Lower lobe of right lung (tissue), 2 donors: ENCODE data around the gene MEGF10. TPM values are rescaled to one million over a fixed set of nuclear protein-coding genes. Genes with fewer than 3 reads are reported as not detected.

Source experiments
- ATAC-seq, 2 donors: fragments of 200-7000 bp; cut with Tn5 transposase; one replicate each; pipeline ENCODE4 v1.9.1; 2020 to 2022; ENCODE audit warnings: mild to moderate bottlenecking in 2 of 2, moderate library complexity in 2 of 2
- DNase-seq: peaks from one replicate; pipeline ENCODE4 v3.0.0-alpha.2; 2020
- H3K27ac ChIP-seq: fragments of 200-600 bp; one replicate; pipeline ENCODE4 v1.8.0; 2022
- H3K27me3 ChIP-seq: fragments of 200-600 bp; one replicate; pipeline ENCODE4 v1.8.0; 2022; ENCODE audit warnings: low read depth
- H3K36me3 ChIP-seq: fragments of 200-600 bp; one replicate; pipeline ENCODE4 v1.8.0; 2022; ENCODE audit warnings: mild to moderate bottlenecking
- H3K4me1 ChIP-seq: fragments of 200-600 bp; one replicate; pipeline ENCODE4 v1.8.0; 2022
- H3K4me3 ChIP-seq: fragments of 200-600 bp; one replicate; pipeline ENCODE4 v1.8.0; 2022; ENCODE audit warnings: mild to moderate bottlenecking
- H3K9me3 ChIP-seq: fragments of 200-600 bp; one replicate; pipeline ENCODE4 v1.8.0; 2022
- CTCF ChIP-seq: fragments of 200-600 bp; IDR thresholded peaks from one replicate; pipeline ENCODE4 v1.8.0; 2022; ENCODE audit warnings: antibody characterized with exemption, mild to moderate bottlenecking
- intact Hi-C: fragments of 100-400 bp; cut with DNase I; formaldehyde crosslinking; loops from one replicate; pipeline ENCODE4 v1.11.0; 2022
- total RNA-seq: library from RNA; stranded (reverse); fragmentation: NEBNext Ultra II Directional; extraction: Animal tissue kit (Norgen Biotek cat#: 25700); gene quantifications from one replicate; pipeline ENCODE4 v1.2.1, GENCODE V29; 2021
- donor health status: DM: no; HTN: yes; CAD: no; lungs with severe emphysema.

MEGF10 gene
- total RNA-seq, 1 donor from 2014 or later, result 0.30 TPM

- no peak overlapping the region for H3K4me3 ChIP-seq
- no peaks in the 10 kb centered on the region for H3K36me3 ChIP-seq
- ATAC-seq (peak in 1 of 2 donors; percentile 37), DNase-seq (no peak)
- no peaks in the 10 kb centered on the region for H3K9me3 ChIP-seq
- H3K4me1 ChIP-seq, result no peaks in the 10 kb centered on the region
- no peaks in the 10 kb centered on the region for H3K27me3 ChIP-seq
- no peak for TF ChIP-seq CTCF
- H3K27ac ChIP-seq, result no peak overlapping the region
- intact Hi-C loops, result no loop called here
Observed at GRCh38 chr5:127396490-127397155, 106.0 kb downstream of the MEGF10 start.

- Histone ChIP-seq H3K27ac (no peak overlapping the region), H3K4me1 (no peaks in the 10 kb centered on the region), H3K36me3 (no peaks in the 10 kb centered on the region), H3K9me3 (no peaks in the 10 kb centered on the region), H3K27me3 (no peaks in the 10 kb centered on the region), H3K4me3 (no peak overlapping the region)
- no peak for DNase-seq
- TF ChIP-seq CTCF, result no peak
- intact Hi-C loops, result no loop called here
- no peak for ATAC-seq
Observed at GRCh38 chr5:127398508-127398907, 107.9 kb downstream of the MEGF10 start.

GRCh38 chr5:127399068-127399467 lies 108.5 kb downstream of the MEGF10 start:
- no peak for ATAC-seq
- no peak overlapping the region for H3K4me3 ChIP-seq
- no peaks in the 10 kb centered on the region for H3K4me1 ChIP-seq
- no peak overlapping the region for H3K27ac ChIP-seq
- DNase-seq, result no peak
- H3K9me3 ChIP-seq, result no peaks in the 10 kb centered on the region
- intact Hi-C loops, result no loop called here
- H3K27me3 ChIP-seq, result no peaks in the 10 kb centered on the region
- no peaks in the 10 kb centered on the region for H3K36me3 ChIP-seq
- no peak for TF ChIP-seq CTCF

- H3K4me1 ChIP-seq, result no peaks in the 10 kb centered on the region
- no peak overlapping the region for H3K27ac ChIP-seq
- intact Hi-C loops, result no loop called here
- H3K9me3 ChIP-seq, result no peaks in the 10 kb centered on the region
- no peak overlapping the region for H3K4me3 ChIP-seq
- no peak for DNase-seq
- TF ChIP-seq CTCF, result no peak
- no peak for ATAC-seq
- no peaks in the 10 kb centered on the region for H3K36me3 ChIP-seq
- no peaks in the 10 kb centered on the region for H3K27me3 ChIP-seq
Observed at GRCh38 chr5:127400539-127400938, 109.9 kb downstream of the MEGF10 start.

- intact Hi-C loops, result no loop called here
- Histone ChIP-seq H3K9me3 (no peaks in the 10 kb centered on the region), H3K36me3 (no peaks in the 10 kb centered on the region), H3K4me3 (no peak overlapping the region), H3K27me3 (no peaks in the 10 kb centered on the region), H3K4me1 (no peaks in the 10 kb centered on the region), H3K27ac (no peak overlapping the region)
- DNase-seq (no peak), ATAC-seq (no peak)
- no peak for TF ChIP-seq CTCF
Observed at GRCh38 chr5:127400946-127401670, 110.5 kb downstream of the MEGF10 start.
